ENCODE measurements around the gene SPAG16.

- TF ChIP-seq, protein P1, sequence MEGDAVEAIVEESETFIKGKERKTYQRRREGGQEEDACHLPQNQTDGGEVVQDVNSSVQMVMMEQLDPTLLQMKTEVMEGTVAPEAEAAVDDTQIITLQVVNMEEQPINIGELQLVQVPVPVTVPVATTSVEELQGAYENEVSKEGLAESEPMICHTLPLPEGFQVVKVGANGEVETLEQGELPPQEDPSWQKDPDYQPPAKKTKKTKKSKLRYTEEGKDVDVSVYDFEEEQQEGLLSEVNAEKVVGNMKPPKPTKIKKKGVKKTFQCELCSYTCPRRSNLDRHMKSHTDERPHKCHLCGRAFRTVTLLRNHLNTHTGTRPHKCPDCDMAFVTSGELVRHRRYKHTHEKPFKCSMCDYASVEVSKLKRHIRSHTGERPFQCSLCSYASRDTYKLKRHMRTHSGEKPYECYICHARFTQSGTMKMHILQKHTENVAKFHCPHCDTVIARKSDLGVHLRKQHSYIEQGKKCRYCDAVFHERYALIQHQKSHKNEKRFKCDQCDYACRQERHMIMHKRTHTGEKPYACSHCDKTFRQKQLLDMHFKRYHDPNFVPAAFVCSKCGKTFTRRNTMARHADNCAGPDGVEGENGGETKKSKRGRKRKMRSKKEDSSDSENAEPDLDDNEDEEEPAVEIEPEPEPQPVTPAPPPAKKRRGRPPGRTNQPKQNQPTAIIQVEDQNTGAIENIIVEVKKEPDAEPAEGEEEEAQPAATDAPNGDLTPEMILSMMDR (IDR thresholded peaks at IDR 0.05) = no peak
- no peak for TF ChIP-seq REST (IDR thresholded peaks at IDR 0.05; ENCODE audit: insufficient read depth in 1 of 2, low read depth in 2 of 2, low read length in 1 of 2)
- no peak for TF ChIP-seq POLR2AphosphoS5 (IDR thresholded peaks at IDR 0.05; ENCODE audit: low read depth, low read length)
Measured at GRCh38 chr2:213846856-213847255, 562.6 kb downstream of the SPAG16 start.

Data from Panc1 (cell line).